GM23338 (cell line): ENCODE results near the gene TMEM106C. TPM values are rescaled to one million over a fixed set of nuclear protein-coding genes. Genes with fewer than 3 reads are reported as not detected.

Source experiments
- ATAC-seq: fragments of 200-7000 bp; cut with Tn5 transposase; 3 replicates; pipeline ENCODE4 v1.9.1; 2020
- DNase-seq: peaks from one replicate; pipeline ENCODE4 v3.0.0-alpha.2; 2015; ENCODE audit warnings: low spot score
- H2AFZ ChIP-seq: fragments of 200-600 bp; sonication (generic); 2 replicates; pipeline ENCODE4 v1.8.0; 2016; ENCODE audit warnings: antibody characterized with exemption, mild to moderate bottlenecking, moderate library complexity
- H3F3A ChIP-seq: fragments of 200-600 bp; sonication (generic); replicated peaks from 2 replicates; pipeline ENCODE4 v1.8.0; 2017; ENCODE audit warnings: antibody characterized with exemption, mixed run types, low read depth
- H3K27ac ChIP-seq: fragments of 200-600 bp; sonication (generic); 2 replicates; pipeline ENCODE4 v1.6.1; 2016; ENCODE audit warnings: low read depth
- H3K27me3 ChIP-seq: fragments of 200-600 bp; sonication (generic); 2 replicates; pipeline ENCODE4 v1.8.0; 2016; ENCODE audit warnings: mild to moderate bottlenecking, mixed run types, moderate library complexity; ENCODE audit not compliant: insufficient read depth
- H3K36me3 ChIP-seq: fragments of 200-600 bp; sonication (generic); 2 replicates; pipeline ENCODE4 v1.8.0; 2016; ENCODE audit warnings: mild to moderate bottlenecking; ENCODE audit not compliant: insufficient read depth
- H3K4me1 ChIP-seq: fragments of 200-600 bp; sonication (generic); 2 replicates; pipeline ENCODE4 v1.8.0; 2016; ENCODE audit warnings: mild to moderate bottlenecking, moderate library complexity; ENCODE audit not compliant: insufficient read depth
- H3K4me2 ChIP-seq: fragments of 200-600 bp; sonication (generic); 2 replicates; pipeline ENCODE4 v1.7.1; 2017; ENCODE audit warnings: mixed run types
- H3K4me3 ChIP-seq: fragments of 200-600 bp; sonication (generic); 2 replicates; pipeline ENCODE4 v1.6.1; 2016; ENCODE audit warnings: mixed run types
- H3K79me2 ChIP-seq: fragments of 200-600 bp; sonication (generic); replicated peaks from 2 replicates; pipeline ENCODE4 v1.8.0; 2017; ENCODE audit warnings: mild to moderate bottlenecking; ENCODE audit not compliant: insufficient read depth
- H3K9me2 ChIP-seq: fragments of 200-600 bp; sonication (generic); 2 replicates; pipeline ENCODE4 v1.8.0; 2017; ENCODE audit not compliant: insufficient read depth
- H4K20me1 ChIP-seq: fragments of 200-600 bp; sonication (generic); replicated peaks from 2 replicates; pipeline ENCODE4 v1.8.0; 2017; ENCODE audit warnings: mild to moderate bottlenecking; ENCODE audit not compliant: insufficient read depth
- H3K27ac Mint-ChIP-seq: 2 replicates; pipeline ENCODE4 v1.8.0; 2020; ENCODE audit warnings: inconsistent platforms, mild to moderate bottlenecking, moderate library complexity, mixed read lengths
- H3K27me3 Mint-ChIP-seq: 3 replicates; pipeline ENCODE4 v1.8.0; 2022; ENCODE audit warnings: low read depth, mild to moderate bottlenecking, moderate library complexity, mixed read lengths, inconsistent platforms; ENCODE audit not compliant: insufficient read depth, poor library complexity
- H3K36me3 Mint-ChIP-seq: 3 replicates; pipeline ENCODE4 v1.8.0; 2021; ENCODE audit warnings: low read depth, mild to moderate bottlenecking, inconsistent platforms, moderate library complexity, mixed read lengths
- H3K4me1 Mint-ChIP-seq: 3 replicates; pipeline ENCODE4 v1.8.0; 2020; ENCODE audit warnings: mild to moderate bottlenecking, inconsistent platforms, mixed read lengths
- H3K4me3 Mint-ChIP-seq: 3 replicates; pipeline ENCODE4 v1.8.0; 2021; ENCODE audit warnings: moderate library complexity, mild to moderate bottlenecking, inconsistent platforms, mixed read lengths
- H3K9me3 Mint-ChIP-seq: 3 replicates; pipeline ENCODE4 v1.8.0; 2020; ENCODE audit warnings: moderate library complexity, mild to moderate bottlenecking, inconsistent platforms, mixed read lengths
- CREB1 ChIP-seq: fragments of 250-450 bp; sonication (Bioruptor Pico); IDR thresholded peaks from 2 replicates; pipeline ENCODE4 v1.5.0; 2020; ENCODE audit warnings: low read depth, mild to moderate bottlenecking, moderate library complexity
- CTCF ChIP-seq, 2 experiments: fragments of 200-600 bp in 1 of 2; sonication (generic) in 1 of 2; conservative IDR thresholded peaks; 2 replicates each; pipeline versions ENCODE4 v1.5.1 to v1.6.1; 2016 to 2017; ENCODE audit warnings: antibody characterized with exemption in 2 of 2, low read depth in 2 of 2, mild to moderate bottlenecking in 2 of 2, moderate library complexity in 1 of 2
- ETS1 ChIP-seq: IDR thresholded peaks from 2 replicates; pipeline ENCODE4 v1.6.1; 2016; ENCODE audit warnings: antibody characterized with exemption
- EZH2 ChIP-seq: fragments of 200-600 bp; sonication (generic); IDR thresholded peaks from one replicate; pipeline ENCODE4 v1.8.0; 2017; ENCODE audit warnings: antibody characterized with exemption, mild to moderate bottlenecking, low read depth; ENCODE audit not compliant: unreplicated experiment
- EZH2phosphoT487 ChIP-seq: fragments of 200-600 bp; sonication (generic); IDR thresholded peaks from one replicate; pipeline ENCODE4 v1.8.1; 2018; ENCODE audit warnings: antibody characterized with exemption; ENCODE audit not compliant: unreplicated experiment
- JUNB ChIP-seq: IDR thresholded peaks from one replicate; pipeline ENCODE4 v1.6.1; 2016; ENCODE audit warnings: antibody characterized with exemption; ENCODE audit not compliant: unreplicated experiment
- NANOG ChIP-seq: IDR thresholded peaks from 2 replicates; pipeline ENCODE4 v1.6.1; 2016; ENCODE audit warnings: antibody characterized with exemption, borderline replicate concordance
- POLR2AphosphoS5 ChIP-seq: IDR thresholded peaks from 2 replicates; pipeline ENCODE4 v1.6.1; 2016; ENCODE audit warnings: antibody characterized with exemption, low read depth
- REST ChIP-seq: IDR thresholded peaks from one replicate; pipeline ENCODE4 v1.6.1; 2018; ENCODE audit warnings: antibody characterized with exemption; ENCODE audit not compliant: unreplicated experiment
- STAT1 ChIP-seq: IDR thresholded peaks from one replicate; pipeline ENCODE4 v1.6.1; 2016; ENCODE audit warnings: antibody characterized with exemption; ENCODE audit not compliant: unreplicated experiment
- ZNF114 ChIP-seq: fragments of 250-450 bp; sonication (Bioruptor Pico); IDR thresholded peaks from 2 replicates; pipeline ENCODE4 v1.5.0; 2020; ENCODE audit warnings: mild to moderate bottlenecking, moderate library complexity
- ZNF331 ChIP-seq: fragments of 250-450 bp; sonication (Bioruptor Pico); IDR thresholded peaks from 2 replicates; pipeline ENCODE4 v1.5.0; 2020; ENCODE audit warnings: low read depth, mild to moderate bottlenecking, moderate library complexity
- ZNF462 ChIP-seq: fragments of 250-450 bp; sonication (Bioruptor Pico); IDR thresholded peaks from 2 replicates; pipeline ENCODE4 v1.5.0; 2020; ENCODE audit warnings: mild to moderate bottlenecking, moderate library complexity
- polyA plus RNA-seq: library from polyadenylated mRNA; unstranded; fragments of >200 nt; fragmentation: Nextera tagmentation; extraction: Ambion mirVana; gene quantifications from 2 replicates; pipeline ENCODE4 v1.2.1, GENCODE V29; 2016
- total RNA-seq: library from RNA; depleted of rRNA; stranded (reverse); fragments of >200 nt; shearing (Covaris generic); gene quantifications from 2 replicates; pipeline ENCODE4 v1.2.3, GENCODE V29; 2014

Gene TMEM106C
- total and polyA plus RNA-seq, 2 experiments from 2014 or later: 43.5 to 83.7 TPM

- H3K4me2 ChIP-seq: no peak overlapping the region
- H3K4me3 ChIP-seq: no peak overlapping the region
- no peak overlapping the region for H2AFZ ChIP-seq
- H3K27me3 ChIP-seq: no peaks in the 10 kb centered on the region
- no peaks in the 10 kb centered on the region for H3K79me2 ChIP-seq
- no peaks in the 10 kb centered on the region for H3F3A ChIP-seq
- no peak for TF ChIP-seq NANOG
- TF ChIP-seq CREB1 (CRISPR knock-in tag): no peak
- TF ChIP-seq REST: no peak
- TF ChIP-seq POLR2AphosphoS5: no peak
- no peak for TF ChIP-seq EZH2
- no peak for TF ChIP-seq JUNB
- TF ChIP-seq ZNF331: no peak
- TF ChIP-seq ZNF114 (CRISPR knock-in tag): no peak
- TF ChIP-seq CTCF (conservative IDR thresholded peaks at IDR 0.05; ENCODE audit: low read depth in 2 of 2): no peak
- TF ChIP-seq STAT1: no peak
- TF ChIP-seq ETS1: no peak
- no peak for TF ChIP-seq ZNF462
- TF ChIP-seq EZH2phosphoT487: no peak
- H3K4me3 Mint-ChIP-seq: no peak overlapping the region
- H3K4me1 ChIP-seq: no peaks in the 10 kb centered on the region
- no peaks in the 10 kb centered on the region for H3K9me2 ChIP-seq
- H3K27ac ChIP-seq: no peak overlapping the region
- no peaks in the 10 kb centered on the region for H3K9me3 Mint-ChIP-seq
- ATAC-seq: no peak
- peaks cover 15% of the 10 kb centered on the region for H3K27me3 Mint-ChIP-seq
- no peak for DNase-seq
- no peaks in the 10 kb centered on the region for H4K20me1 ChIP-seq
- no peak overlapping the region for H3K27ac Mint-ChIP-seq
- H3K36me3 ChIP-seq: no peaks in the 10 kb centered on the region
- no peaks in the 10 kb centered on the region for H3K4me1 Mint-ChIP-seq
- no peaks in the 10 kb centered on the region for H3K36me3 Mint-ChIP-seq
These were observed 11.7 kb downstream of the TMEM106C start for GRCh38 chr12:47975036-47975620.
